GM21529 (cell line): ENCODE results near the gene PCDHA8.
"Not testable (repeated sequence)": the region's sequence is repeated elsewhere in the genome, so short reads cannot be mapped to it uniquely, and the experiment has no call there.

Experiments used
- ATAC-seq: cut with Tn5 transposase; IDR thresholded peaks from one replicate; pipeline ENCODE4 v1.9.1; 2021; ENCODE audit not compliant: unreplicated experiment

Gene PCDHA8

DNA sequence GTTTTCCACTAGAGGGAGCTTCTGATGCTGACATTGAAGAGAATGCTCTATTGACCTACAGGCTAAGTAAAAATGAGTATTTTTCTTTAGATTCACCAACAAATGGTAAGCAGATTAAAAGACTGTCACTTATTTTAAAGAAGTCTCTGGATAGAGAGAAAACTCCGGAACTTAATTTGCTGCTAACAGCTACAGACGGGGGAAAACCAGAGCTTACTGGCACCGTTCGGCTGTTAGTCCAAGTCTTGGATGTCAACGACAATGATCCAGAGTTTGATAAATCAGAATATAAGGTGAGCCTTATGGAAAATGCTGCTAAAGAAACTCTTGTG, 28.5 kb downstream of the PCDHA8 start:
- no peak for ATAC-seq

DNA sequence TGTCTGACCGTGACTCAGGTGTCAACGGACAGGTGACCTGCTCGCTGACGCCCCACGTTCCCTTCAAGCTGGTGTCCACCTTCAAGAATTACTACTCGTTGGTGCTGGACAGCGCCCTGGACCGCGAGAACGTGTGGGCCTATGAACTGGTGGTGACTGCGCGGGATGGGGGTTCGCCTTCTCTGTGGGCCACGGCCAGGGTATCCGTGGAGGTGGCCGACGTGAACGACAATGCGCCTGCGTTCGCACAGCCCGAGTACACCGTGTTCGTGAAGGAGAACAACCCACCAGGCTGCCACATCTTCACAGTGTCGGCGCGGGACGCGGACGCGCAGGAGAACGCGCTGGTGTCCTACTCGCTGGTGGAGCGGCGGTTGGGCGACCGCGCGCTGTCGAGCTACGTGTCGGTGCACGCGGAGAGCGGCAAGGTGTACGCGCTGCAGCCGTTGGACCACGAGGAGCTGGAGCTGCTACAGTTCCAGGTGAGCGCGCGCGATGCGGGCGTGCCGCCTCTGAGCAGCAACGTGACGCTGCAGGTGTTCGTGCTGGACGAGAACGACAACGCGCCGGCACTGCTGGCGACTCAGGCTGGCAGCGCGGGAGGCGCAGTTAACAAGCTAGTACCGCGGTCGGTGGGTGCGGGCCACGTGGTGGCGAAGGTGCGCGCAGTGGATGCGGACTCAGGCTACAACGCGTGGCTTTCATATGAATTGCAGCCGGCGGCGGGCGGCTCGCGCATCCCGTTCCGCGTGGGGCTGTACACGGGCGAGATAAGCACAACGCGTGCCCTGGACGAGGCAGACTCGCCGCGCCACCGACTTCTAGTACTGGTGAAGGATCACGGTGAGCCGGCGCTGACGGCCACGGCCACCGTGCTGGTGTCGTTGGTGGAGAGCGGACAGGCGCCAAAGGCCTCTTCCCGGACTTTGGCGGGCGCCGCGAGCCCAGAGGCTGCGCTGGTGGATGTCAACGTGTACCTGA, 29.5 kb downstream of the PCDHA8 start:
- ATAC-seq, result no peak

DNA sequence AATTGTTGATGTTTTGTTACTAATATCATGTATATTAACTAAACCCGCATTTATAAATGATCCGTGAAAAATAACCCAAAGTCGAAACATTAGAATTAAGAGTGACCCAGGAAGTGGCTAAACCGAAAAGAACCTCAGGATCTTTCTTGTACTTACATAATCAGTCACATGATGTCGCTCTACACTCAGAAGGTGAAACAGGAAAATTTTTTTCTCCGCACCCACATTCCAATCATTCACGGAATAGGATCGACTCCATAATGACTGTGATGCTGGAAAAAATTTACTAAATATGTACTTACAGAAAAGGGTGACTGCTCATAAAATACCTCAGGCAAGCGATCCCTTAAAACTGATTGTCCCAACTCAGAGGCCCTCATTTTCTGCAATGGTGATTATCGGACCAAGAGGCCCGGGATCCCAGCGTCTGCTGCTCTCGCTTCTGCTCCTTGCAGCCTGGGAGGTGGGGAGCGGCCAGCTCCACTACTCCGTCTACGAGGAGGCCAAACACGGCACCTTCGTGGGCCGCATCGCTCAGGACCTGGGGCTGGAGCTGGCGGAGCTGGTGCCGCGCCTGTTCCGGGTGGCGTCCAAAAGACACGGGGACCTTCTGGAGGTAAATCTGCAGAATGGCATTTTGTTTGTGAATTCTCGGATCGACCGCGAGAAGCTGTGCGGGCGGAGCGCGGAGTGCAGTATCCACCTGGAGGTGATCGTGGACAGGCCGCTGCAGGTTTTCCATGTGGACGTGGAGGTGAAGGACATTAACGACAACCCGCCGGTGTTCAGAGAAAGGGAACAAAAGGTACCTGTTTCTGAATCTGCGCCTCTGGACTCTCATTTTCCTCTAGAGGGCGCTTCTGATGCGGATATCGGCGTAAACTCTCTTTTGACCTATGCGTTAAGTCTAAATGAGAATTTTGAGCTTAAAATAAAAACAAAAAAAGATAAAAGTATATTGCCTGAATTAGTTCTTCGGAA, 34.4 kb downstream of the PCDHA8 start, which contains the start of gene PCDHA12:
PCDHA12 (plus strand) TSS at position 224 of the 981 bp plus-strand sequence; CDS start at position 389, 165 bp downstream.
- no peak for ATAC-seq

DNA sequence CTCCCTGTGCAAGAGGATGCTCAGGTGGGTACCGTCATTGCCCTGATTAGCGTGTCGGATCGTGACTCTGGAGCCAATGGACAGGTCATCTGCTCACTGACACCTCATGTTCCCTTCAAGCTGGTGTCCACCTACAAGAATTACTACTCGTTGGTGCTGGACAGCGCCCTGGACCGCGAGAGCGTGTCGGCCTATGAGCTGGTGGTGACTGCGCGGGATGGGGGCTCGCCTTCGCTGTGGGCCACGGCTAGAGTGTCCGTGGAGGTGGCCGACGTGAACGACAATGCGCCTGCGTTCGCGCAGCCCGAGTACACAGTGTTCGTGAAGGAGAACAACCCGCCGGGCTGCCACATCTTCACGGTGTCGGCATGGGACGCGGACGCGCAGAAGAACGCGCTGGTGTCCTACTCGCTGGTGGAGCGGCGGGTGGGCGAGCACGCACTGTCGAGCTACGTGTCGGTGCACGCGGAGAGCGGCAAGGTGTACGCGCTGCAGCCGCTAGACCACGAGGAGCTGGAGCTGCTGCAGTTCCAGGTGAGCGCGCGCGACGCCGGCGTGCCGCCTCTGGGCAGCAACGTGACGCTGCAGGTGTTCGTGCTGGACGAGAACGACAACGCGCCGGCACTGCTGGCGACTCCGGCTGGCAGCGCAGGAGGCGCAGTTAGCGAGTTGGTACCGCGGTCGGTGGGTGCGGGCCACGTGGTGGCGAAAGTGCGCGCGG, 35.7 kb downstream of the PCDHA8 start:
- ATAC-seq, result not testable (repeated sequence)

DNA sequence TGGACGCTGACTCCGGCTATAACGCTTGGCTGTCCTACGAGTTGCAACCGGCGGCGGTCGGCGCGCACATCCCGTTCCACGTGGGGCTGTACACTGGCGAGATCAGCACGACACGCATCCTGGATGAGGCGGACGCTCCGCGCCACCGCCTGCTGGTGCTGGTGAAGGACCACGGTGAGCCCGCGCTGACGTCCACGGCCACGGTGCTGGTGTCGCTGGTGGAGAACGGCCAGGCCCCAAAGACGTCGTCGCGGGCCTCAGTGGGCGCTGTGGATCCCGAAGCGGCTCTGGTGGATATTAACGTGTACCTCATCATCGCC, 36.2 kb downstream of the PCDHA8 start:
- ATAC-seq, result no peak

DNA sequence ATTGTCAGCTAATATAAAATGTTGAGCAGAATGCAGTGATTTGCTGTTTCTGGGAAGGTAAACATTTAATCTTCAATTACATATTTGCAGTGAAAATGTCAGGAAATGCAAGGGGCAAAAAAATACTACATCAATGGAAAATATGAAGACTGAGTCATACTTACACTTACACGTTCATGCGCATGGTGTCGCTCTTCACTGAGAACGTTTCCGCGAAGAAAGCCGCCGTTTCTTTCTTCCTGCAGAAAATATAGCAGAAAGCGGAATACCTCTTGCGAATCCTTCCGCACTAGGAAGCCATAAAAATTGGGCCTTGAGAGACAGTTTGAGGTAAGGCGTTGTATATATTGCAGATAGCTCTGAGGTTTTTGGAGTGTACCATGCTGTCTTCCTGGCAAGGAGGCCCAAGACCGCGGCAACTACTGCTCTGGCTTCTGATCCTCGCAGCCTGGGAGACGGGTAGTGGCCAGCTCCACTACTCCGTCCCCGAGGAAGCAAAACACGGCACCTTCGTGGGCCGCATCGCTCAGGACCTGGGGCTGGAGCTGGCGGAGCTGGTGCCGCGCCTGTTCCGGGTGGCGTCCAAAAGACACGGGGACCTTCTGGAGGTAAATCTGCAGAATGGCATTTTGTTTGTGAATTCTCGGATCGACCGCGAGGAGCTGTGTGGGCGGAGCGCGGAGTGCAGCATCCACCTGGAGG, 41.1 kb downstream of the PCDHA8 start, which contains the start of gene PCDHA13:
PCDHA13 (plus strand) TSS at position 236 of the 702 bp plus-strand sequence; CDS start at position 381, 145 bp downstream.
- ATAC-seq, result no peak

DNA sequence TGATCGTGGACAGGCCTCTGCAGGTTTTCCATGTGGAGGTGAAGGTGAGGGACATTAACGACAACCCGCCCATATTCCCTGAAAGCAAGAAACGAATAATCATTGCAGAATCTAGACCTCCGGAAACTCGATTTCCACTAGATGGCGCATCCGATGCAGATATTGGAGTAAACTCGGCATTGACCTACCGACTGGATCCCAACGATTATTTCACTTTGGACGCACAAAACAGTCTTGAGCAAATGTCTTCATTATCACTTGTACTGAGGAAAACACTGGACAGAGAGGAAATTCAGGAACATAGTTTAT, 41.6 kb downstream of the PCDHA8 start:
- ATAC-seq, result no peak

DNA sequence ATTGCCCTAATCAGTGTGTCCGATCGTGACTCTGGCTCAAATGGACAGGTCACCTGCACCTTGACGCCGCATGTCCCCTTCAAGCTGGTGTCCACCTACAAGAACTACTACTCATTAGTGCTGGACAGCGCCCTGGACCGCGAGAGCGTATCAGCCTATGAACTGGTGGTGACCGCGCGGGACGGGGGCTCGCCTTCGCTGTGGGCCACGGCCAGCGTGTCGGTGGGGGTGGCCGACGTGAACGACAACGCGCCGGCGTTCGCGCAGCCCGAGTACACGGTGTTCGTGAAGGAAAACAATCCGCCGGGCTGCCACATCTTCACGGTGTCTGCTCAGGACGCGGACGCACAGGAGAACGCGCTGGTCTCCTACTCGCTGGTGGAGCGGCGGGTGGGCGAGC, 42.4 kb downstream of the PCDHA8 start:
- ATAC-seq, result no peak

DNA sequence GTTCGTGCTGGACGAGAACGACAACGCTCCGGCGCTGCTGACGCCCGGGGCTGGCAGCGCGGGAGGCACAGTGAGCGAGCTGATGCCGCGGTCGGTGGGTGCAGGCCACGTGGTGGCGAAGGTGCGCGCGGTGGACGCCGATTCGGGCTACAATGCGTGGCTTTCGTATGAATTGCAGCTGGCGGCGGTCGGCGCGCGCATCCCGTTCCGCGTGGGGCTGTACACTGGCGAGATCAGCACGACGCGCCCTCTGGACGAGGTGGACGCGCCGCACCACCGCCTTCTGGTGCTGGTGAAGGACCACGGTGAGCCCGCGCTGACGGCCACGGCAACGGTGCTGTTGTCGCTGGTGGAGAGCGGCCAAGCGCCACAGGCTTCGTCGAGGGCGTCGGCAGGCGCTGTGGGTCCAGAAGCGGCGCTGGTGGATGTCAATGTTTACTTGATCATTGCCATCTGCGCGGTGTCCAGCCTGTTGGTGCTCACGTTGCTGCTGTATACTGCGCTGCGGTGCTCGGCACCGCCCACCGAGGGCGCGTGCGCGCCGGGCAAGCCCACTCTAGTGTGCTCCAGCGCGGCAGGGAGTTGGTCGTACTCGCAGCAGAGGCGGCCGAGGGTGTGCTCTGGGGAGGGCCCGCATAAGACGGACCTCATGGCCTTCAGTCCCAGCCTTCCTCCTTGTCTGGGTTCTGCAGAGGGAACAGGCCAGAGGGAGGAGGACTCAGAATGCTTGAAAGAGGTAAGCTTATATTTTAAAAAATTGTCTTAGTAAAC, 43.1 kb downstream of the PCDHA8 start:
- ATAC-seq, result no peak
